HG02973 (cell line): Measurements from ENCODE around the gene NFATC3.

Experiments used
- ATAC-seq: cut with Tn5 transposase; IDR thresholded peaks from one replicate; pipeline ENCODE4 v1.9.1; 2021; ENCODE audit warnings: moderate library complexity; ENCODE audit not compliant: unreplicated experiment

The NFATC3 gene

DNA sequence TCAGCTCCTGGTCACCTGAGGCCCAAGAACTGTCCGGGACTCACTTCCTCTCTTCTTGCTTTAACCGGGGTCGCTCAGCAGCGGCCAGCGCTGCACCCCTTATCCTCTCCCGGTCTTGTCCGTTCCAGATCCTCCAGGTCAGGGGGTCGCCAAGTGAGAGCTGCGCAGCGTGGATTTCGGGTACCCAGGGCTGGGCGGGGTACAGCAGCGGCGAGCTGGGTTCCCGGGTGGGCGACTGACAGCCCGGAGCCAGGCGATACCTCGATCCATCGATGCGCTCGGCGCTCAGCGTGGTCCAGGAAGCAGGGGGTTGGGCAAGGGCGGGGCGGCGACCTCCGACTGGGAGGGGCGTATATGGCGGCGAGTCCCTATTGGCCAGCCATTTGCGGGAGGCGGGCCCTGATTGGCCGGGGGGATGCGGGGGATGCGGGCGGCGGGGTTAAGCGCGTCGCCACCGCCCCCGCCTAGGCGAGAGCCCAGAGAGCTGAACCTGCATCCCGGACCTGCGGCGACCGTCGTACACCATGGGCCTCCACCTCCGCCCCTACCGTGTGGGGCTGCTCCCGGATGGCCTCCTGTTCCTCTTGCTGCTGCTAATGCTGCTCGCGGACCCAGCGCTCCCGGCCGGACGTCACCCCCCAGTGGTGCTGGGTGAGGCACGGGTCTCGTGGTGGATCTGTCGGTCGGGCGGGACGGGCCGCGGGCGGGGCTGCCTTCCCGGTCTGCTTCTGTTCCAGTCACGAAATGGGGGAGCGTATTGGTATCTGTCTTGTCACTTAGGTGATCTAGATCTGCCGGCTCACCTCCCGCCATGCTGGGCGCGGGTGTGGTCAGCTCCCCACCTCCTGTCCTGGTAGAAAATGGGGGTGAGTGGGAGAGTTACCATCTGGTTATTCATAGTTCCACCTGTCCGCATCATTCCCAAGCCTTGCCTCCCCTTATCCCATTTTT is 160.0 kb downstream of the NFATC3 start, which contains the start of gene PLA2G15:
PLA2G15 (plus strand) TSS at position 471 of the 951 bp plus-strand sequence; CDS start at position 525, 54 bp downstream.
- ATAC-seq = peak; percentile 74

DNA sequence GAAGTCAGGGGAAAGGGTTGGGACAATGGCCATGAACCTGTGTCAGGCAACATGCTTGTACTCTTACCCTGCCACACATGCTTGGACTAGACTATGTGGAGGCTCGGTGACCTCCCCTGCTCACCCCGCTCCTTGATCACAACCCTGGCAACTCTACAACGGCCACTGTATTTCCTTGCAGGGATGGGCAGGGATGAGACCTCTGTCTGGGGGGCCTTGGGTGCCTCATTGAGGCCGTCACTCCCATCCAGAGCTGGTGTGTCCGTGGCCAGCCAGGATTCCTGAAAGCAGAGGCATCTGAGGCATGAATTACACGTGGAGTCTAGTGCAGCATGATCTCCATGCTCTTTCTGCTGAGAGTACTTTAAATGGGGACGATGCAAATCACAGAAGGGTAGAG is 161.0 kb downstream of the NFATC3 start:
- ATAC-seq = no peak

DNA sequence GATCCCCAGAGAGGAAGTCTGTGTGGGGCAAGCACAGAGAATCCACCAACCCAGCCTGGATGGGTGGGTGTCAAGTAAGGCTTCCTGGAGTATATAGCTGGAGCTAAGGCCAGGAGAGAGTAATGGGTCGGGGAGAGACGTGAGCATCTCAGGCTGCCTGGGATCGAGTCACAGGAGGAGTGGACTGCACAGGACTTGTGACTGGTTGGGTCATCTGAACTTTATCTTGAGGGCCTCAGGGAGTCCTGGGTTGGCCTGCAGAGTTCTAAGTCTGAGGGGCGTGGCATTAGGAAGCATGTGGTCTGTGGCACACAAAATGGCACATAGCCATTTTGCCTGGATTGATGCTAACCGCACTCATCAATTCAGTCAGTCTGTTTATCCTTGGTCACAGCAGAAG is 161.5 kb downstream of the NFATC3 start:
- ATAC-seq = no peak

GRCh38 chr16:68247400-68247799 is 162.2 kb downstream of the NFATC3 start:
- no peak for ATAC-seq

DNA sequence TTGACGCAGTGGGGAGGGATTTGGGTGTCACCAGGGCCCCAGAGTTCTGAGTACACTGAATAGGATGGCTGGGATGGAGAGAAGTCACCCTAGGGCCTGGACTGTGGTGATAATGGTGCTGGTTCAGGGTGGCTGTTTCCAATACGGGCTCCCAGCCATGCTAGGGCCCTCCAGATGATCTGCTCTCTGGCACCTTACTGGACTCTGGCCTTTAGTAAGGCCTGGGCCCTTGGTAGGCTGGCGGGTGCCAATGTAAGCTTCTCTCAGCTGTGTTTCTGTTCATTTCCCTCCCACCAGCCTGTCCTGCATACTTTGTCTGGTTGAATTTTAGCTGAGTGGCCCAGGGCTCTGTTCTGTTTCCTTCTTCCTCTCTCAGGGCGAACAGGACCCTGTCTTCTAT is 162.8 kb downstream of the NFATC3 start:
- ATAC-seq = no peak

DNA sequence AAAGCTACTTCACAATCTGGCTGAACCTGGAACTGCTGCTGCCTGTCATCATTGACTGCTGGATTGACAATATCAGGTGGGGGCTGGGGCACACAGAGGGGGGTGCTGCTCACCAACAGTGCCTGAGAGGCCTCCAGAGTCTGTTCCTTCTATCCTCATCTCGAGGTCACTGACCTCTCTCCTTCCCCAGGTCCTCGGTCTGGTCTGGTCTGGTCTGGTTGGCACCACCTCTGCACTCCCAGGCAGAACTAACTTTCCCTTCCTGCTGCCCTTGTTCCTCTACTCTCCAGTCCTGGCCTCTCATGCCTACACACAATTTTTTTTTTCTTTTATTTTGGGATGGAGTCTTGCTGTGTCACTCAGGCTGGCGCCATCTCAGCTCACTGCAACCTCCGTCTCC is 164.2 kb downstream of the NFATC3 start:
- no peak for ATAC-seq

DNA sequence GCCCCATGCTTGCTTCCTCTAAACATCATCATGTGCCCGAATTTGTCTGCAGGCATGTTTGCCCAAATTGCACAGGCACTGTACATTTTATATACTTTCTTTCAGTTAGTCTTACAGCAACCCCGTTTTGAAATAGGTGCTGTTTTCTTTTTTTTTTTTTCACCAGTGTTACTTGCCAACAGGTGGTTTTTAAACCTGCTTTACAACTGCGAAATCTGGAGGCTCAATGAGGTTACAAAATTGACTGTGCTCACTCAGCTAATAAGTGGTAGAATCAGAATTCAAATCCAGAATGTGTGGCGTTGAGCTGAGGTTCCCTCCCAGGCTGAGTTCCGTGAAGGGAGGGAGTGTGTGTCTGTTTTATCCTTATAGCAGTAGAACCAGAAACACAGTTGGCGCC is 165.8 kb downstream of the NFATC3 start:
- ATAC-seq = no peak

- no peak for ATAC-seq
Measured at GRCh38 chr16:68251832-68252231, 166.7 kb downstream of the NFATC3 start.

DNA sequence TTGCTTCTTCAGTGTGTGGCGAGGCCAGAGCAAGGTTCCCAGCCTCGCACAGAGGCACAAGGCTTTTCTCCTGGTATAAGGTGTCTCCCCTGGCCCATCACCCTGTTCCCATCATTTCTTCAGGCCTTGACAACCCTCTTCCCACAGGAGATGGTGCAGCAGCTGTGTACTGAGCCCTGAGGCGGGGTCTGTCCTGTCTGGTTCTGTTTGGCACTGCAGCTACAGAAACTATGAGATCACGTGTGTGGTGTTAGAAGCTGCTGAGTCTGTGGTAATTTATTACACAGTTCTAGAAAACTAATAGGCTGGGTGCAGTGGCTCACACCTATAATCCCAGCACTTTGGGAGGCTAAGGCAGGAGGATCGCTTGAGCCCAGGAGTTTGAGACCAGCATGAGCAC is 167.2 kb downstream of the NFATC3 start:
- no peak for ATAC-seq

DNA sequence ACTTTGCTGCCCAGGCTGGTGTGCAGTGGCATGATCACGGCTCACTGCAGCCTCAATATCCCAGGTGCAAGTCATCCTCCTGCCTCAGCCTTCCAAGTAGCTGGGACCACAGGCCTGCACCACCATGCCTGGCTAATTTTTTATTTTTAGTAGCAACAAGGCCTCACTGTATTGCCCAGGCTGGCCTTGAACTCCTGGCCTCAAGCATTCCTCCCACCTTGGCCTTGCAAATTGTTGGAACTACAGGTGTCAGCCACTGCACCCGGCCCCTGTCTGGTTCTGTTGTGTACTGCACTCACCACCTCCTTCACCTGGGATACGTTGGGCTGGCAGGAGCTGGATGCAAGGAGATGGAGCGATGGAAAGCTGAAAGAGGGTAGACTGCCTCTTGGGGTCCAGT is 168.6 kb downstream of the NFATC3 start:
- ATAC-seq = no peak

- no peak for ATAC-seq
Measured at GRCh38 chr16:68255712-68256111, 170.5 kb downstream of the NFATC3 start.

- ATAC-seq = peak; percentile 46
Measured at GRCh38 chr16:68257251-68257905, 172.2 kb downstream of the NFATC3 start.

GRCh38 chr16:68257906-68258800 is 173.0 kb downstream of the NFATC3 start:
- ATAC-seq = peak; percentile 9

GRCh38 chr16:68259007-68259825 is 174.0 kb downstream of the NFATC3 start:
- no peak for ATAC-seq

GRCh38 chr16:68263559-68264127 is 178.5 kb downstream of the NFATC3 start:
- ATAC-seq = no peak

GRCh38 chr16:68264128-68265077 is 179.2 kb downstream of the NFATC3 start, which contains the start of gene SLC7A6:
SLC7A6 (plus strand) TSS chr16:68264526; CDS start chr16:68274727, 10,201 bp downstream.
- peak; percentile 59 for ATAC-seq

DNA sequence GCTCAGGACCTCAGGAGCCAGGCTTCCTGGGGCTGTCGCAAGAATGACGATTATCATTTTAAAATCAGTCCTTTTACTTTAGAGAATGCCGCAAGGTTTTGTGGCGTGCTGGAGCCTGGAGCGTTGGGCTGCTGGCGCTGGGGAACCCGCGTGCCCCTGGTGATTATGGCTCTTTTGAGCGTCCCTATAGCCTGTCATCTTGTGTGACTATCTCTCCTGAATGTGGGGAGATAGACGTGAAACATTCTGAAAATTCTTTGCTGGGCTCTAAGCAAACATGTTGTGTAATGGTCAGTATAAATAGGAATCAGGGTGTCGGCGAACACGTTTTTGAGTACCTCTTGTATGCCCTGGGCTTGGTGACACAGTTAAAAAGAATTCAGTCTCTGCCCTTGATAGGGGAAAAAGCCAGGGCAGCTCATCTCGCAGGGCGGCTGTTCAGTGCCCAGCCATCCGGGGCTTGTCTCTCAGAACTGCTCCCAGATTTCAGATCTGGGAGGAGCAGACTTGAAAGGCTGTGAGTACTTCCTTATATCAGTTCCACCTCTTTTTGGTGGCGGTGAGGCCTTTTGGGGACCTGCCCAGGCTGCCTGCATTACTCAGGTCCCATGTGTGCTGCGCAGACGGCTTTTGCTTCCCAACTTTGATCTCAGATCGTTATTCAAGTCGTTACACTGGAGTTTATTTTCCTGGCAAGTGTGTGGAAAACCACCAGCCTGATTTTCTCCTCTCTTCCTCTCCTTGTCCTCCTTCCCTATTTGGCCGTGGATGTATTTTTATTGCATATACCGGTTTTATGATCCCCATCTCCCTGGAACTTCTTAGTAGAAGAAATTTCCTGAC is 180.1 kb downstream of the NFATC3 start:
- ATAC-seq = no peak
